ENCODE data around the gene SMURF1. TPM values are rescaled to one million over a fixed set of nuclear protein-coding genes. Genes with fewer than 3 reads are reported as not detected.

Gene SMURF1
- total and polyA plus RNA-seq, 2 experiments from 2014 or later, result 11.9 to 24.5 TPM

Other genes starting within 250 kb of the SMURF1 start
- not detected in 2 replicates for gene KPNA7, start 64.0 kb upstream of the SMURF1 start, total RNA-seq
- 0.26 TPM in 1 of 2 replicates, not detected in the other for gene KPNA7, start 64.0 kb upstream of the SMURF1 start, polyA plus RNA-seq
- gene MYH16, start 128.7 kb upstream of the SMURF1 start, total RNA-seq, result not detected in 2 replicates
- gene MYH16, start 128.7 kb upstream of the SMURF1 start, polyA plus RNA-seq, result 0.09 and 0.15 TPM in 2 replicates
- 198 and 216 TPM in 2 replicates for gene ARPC1A, start 181.8 kb upstream of the SMURF1 start, total RNA-seq
- 331 and 385 TPM in 2 replicates for gene ARPC1A, start 181.8 kb upstream of the SMURF1 start, polyA plus RNA-seq
- 38.7 and 61.7 TPM in 2 replicates for gene ARPC1B, start 230.6 kb upstream of the SMURF1 start, total RNA-seq
- 49.3 and 56.1 TPM in 2 replicates for gene ARPC1B, start 230.6 kb upstream of the SMURF1 start, polyA plus RNA-seq

All from cardiac muscle cell (in vitro differentiated cells and primary cell).